GM19351 (cell line): Measurements from ENCODE around the gene B4GALT6.

Experiments
- ATAC-seq: cut with Tn5 transposase; IDR thresholded peaks from one replicate; pipeline ENCODE4 v1.9.1; 2021; ENCODE audit warnings: mild to moderate bottlenecking, moderate library complexity; ENCODE audit not compliant: unreplicated experiment

B4GALT6 gene

GRCh38 chr18:31694297-31694696, 9.9 kb upstream of the B4GALT6 start:
- no peak for ATAC-seq

DNA sequence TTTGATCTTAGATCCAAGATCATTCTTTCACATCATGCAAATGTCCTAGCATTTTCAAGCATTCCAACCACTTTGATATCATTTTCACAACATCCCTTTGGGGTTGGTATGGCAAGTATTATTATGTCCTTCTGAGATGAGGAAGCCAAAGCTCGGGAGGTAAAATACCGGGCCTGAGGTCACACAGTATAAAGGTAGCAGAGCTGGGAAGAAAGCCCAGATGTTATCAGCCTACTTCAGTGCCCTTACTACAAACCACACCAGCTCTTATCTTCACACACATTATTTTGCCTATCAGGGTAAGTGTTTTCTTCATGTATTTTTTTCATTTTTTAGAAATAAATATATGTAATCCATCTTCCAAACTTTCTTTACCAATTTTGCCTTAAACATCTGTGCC, 4.2 kb upstream of the B4GALT6 start:
- no peak for ATAC-seq

DNA sequence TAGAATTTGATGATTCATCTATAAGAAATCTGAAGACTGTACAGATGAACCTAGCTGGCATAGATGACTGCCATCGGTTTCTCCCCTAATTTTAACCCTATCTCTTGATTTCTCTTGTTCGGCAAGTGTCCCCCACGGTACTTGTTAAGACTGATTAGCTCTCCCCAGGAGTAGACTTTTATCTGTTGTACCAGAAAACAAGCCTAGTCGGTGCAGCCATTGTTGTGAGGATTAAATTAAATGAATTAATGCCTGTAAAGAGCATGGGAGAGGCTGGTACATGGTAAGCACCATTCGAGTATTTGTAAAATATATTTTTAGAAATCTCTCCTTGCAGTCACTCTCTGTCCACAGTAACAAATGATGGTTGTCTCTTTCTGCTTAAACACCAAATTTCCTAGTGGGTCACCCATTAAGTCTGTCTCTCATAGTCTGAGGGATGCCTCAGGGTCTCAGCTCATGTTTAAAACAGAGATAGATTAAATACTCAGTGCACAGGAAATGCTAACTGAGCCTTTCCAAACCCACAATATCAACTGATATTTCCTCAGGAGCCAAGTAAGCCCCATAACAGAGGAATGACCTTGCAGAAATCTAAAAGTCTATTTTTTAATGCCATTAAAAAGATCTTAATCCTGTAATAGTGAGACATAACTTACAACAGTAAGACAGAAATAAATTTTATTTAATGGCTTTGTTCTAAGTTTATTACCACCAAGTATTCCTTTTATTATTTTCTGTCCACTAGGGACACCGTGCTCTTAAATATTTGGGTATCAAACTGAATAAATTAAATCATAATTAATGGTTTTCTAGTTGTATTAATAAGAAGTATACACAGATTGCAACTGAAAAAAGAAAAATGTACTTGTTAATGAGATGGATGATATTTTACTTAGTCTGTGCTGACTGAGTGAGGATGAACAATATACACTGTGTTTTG, 2.9 kb upstream of the B4GALT6 start:
- ATAC-seq: no peak

- no peak for ATAC-seq
Observed at GRCh38 chr18:31686572-31686971, 2.2 kb upstream of the B4GALT6 start.

DNA sequence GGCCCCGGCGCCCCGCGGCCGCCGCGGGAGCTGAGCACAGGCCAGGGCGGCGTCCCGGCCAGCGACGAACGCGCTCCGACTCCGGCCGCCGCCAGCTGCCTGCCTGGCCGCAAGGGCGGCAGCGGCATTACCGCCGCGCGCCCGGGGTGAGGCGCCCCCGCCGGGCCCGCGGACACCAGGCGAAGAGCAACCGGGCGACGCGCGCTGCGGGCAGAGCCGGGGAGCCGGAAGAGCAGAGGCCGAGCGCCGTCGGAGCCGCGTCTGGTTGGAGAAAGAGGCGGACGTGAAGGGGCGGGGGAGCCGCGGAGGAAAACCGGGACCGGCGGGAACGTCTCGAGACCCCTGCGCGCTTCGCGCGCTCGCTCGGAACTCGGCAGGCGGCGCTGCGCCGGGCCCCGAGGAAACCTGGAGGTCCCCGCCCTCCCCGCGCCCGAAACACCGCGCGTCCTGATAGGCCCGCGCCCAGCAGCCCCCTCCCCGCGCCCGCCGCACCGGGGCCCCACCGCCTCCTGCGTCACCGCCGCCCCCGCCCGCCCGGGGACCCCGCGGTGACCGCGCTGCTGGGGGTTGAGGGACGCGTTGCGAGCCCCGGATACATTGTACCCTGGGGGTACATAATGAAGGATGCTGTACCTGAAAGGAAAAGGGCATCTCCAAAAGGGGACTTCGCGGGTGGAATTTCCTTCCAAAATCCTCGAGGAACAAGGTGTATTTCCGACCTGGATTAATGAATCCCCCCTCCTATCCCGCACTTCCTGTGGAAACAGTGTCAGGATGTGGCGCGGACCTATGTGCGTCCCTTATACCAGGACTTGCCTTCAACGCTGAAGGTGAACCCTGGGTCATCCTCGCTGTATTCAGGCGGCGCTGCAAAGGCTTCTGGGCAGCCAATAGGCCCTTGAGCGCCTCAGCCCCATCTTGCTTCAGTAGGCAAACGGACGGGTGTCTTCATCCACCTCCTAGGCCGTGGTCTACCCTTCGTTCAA, 1.0 kb upstream of the B4GALT6 start:
- peak; percentile 67 for ATAC-seq

DNA sequence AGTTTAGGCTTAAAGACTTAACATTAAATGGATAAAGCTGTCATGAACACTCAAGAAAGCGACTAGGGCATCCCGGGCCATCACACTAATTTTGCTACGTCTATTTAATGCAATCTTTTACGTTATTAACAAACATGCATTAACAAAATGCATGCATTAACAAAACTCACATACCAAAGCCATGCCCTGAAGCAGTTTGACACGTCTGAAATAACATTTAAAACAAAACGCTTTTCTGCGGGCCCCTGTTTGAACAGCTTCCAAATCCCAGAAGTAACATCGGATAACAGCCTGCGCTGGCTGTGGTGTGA, 458 bp downstream of the B4GALT6 start:
- ATAC-seq: no peak

DNA sequence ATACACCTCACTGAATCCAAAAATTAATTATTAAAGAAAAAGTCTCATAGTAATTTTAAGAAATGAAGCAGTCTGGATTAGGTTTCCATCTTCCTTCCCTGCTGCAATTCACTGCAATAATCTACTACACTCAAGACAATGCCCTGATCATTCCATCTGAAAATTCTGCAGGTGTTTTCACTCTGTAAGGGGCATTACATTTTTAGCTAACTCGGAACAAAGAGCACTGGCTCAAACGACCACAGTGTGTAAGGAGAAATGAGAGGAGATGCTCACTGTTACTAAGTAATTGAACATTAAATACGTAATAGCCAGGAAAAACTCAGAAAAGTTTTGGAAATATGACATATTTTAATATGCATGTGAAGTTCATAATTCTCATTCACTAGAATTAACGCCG, 1.3 kb downstream of the B4GALT6 start:
- ATAC-seq: no peak

GRCh38 chr18:31680831-31681568, 3.4 kb downstream of the B4GALT6 start:
- ATAC-seq: no peak

GRCh38 chr18:31680433-31680811, 4.0 kb downstream of the B4GALT6 start:
- no peak for ATAC-seq

GRCh38 chr18:31679791-31680432, 4.5 kb downstream of the B4GALT6 start:
- ATAC-seq: no peak

- ATAC-seq: no peak
Observed at GRCh38 chr18:31679133-31679742, 5.1 kb downstream of the B4GALT6 start.

DNA sequence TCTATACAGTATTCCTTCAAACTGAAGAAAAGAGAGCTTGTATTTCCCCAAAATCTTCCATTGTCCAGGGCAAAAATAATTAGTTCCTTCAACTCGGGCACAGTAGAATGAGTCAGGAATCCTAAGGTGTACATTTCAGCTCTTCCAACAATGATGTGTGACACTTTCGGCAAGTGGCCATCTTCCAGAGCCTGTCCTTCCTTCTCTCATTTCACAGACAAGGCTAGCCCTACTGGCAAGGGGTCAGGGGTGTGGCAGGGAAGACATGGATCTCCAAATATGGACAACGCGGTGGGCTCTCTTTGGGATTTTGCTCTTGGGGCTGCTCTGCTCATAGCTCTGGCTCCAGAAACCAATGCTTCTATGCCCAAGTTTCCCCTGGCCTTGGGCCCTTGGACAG, 6.0 kb downstream of the B4GALT6 start:
- ATAC-seq: no peak

DNA sequence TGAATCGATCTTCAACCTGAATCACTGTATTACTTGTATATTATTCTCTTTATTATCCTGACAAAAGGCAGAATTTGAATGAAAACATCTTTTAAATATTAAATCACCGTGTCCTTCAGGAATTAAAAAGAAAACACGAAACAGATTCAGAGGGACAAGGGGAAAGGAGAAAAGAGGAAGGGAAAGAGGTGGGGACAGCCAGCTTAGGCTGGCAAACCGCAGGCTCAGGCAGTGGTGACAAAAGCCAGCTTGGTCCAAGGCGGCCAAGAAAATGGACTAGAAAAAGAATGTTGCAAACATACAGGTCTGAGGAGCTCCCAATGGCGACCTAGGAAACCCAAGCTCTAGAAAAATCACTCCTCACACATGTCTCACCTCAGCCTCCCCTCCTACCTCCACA, 6.8 kb downstream of the B4GALT6 start:
- no peak for ATAC-seq

- no peak for ATAC-seq
Observed at GRCh38 chr18:31675404-31675803, 9.0 kb downstream of the B4GALT6 start.

DNA sequence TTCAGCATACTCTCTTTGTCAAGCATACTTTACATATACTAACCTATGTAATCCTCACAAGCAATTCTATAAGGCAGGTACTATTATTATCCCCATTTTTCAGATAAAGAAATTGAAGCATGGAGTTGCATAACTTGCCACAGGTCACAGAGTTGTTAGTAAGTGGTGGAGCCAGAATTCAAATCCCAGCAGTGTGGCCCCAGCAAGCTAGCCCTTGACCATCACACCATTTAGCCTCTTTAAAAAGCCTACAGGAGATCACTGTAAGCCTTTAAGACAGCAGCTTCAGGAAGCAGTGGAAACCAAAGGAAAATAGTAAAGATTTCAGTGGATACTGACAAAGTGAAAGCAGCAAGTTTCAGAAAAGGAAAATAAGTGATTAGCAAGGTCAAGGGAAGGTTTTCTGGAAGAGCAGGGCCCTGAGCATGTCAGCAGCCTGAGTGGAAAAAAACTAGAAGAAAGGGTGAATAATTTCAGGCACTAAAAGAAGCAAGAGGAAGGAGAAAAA, 11.7 kb downstream of the B4GALT6 start:
- no peak for ATAC-seq

DNA sequence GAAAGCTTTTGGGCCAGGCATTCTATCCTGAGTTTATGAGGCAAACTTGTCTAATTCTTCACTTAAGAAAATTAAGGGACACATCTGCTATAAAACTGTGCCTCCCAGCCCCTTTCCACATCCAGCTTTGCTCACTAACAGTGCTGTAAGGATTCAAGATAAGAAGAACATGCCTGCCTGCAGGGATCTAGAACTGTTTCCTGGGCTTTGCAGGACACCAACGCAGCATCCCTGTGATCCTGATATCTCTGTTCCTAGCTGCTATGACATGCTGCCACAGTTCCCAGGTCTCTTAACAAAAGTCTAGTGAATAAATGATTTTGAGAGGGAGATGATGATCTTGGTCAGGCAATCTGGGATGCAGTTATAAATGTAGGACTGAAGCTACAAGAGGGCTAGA, 12.4 kb downstream of the B4GALT6 start:
- no peak for ATAC-seq

- ATAC-seq: no peak
Observed at GRCh38 chr18:31669541-31669940, 14.8 kb downstream of the B4GALT6 start.

GRCh38 chr18:31667185-31667584, 17.2 kb downstream of the B4GALT6 start:
- no peak for ATAC-seq

DNA sequence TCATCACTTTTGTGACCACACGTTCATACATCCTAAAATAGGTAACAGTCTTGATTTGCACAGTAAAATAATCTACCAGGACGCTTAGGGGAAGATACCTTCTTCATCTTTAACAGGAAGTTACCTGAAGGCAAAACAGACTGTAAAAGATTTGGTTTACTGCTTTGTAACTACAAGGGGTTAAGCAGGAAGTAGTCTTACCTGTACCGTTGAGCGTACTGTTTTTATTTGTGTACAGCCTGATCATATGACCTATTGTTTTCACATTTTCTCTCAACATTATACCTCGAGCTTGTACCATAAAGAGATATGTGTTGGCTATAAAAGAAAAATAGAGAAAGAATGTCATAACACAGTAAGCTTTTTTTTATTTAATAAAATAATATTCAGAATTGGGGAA, 18.3 kb downstream of the B4GALT6 start:
- ATAC-seq: no peak

DNA sequence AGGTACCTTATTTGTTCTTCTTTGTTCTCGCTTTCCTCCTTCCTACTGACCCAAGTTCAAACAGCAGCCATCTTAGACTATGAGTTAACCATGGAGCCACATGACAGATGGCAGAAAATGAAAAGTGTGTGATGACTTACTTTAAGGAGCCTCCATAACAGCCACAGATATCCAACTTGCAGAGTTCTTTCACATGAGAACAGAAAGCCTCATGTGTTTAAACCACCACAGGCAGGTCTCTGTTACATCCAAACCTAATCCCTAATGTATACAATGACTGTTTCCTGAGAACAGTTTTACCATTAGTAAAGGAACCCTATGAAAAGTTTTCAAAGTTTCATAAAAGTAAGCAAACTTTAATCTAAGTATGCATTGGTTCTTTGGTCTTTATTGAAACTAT, 20.3 kb downstream of the B4GALT6 start:
- ATAC-seq: no peak
